H4 (cell line): ENCODE data around the gene CD4. TPM values are rescaled to one million over a fixed set of nuclear protein-coding genes. Genes with fewer than 3 reads are reported as not detected.
"Not testable (repeated sequence)": the region's sequence is repeated elsewhere in the genome, so short reads cannot be mapped to it uniquely, and the experiment has no call there.

ENCODE experiments used
- DNase-seq: peaks from one replicate; pipeline ENCODE4 v3.0.0-alpha.2; 2015; ENCODE audit warnings: low spot score
- total RNA-seq: library from RNA; depleted of rRNA; stranded (reverse); fragments of >200 nt; shearing (Covaris generic); gene quantifications from 2 replicates; pipeline ENCODE4 v1.2.3, GENCODE V29; 2014; rRNA removed

CD4 gene
- total RNA-seq, 1 experiment from 2014 or later, result 0.12 TPM

DNA sequence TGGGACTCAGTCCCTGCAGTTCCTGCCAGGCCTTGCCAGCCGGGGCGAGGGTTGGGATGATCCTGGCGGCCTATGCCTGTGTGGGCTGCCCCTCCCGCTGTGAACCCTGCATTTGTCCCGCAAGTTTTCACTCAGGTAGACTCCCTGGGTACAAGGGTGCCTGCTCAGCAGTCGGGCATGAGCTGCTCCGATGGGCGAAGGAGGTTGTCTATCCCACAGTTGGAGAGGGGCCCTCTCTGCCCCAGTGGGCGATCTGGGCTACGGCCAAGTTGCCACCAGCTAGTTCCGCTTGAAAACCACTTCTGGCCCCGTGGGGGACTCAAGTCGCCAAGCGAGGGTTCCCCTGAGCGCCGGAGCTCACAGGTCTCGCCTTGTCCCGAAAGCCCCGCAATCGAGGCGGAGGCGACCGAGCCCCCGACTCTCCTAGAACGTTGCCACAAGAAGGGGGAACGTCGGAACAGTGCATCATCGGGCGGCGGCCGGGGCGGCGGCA, 77.6 kb downstream of the CD4 start:
- no peak for DNase-seq

DNA sequence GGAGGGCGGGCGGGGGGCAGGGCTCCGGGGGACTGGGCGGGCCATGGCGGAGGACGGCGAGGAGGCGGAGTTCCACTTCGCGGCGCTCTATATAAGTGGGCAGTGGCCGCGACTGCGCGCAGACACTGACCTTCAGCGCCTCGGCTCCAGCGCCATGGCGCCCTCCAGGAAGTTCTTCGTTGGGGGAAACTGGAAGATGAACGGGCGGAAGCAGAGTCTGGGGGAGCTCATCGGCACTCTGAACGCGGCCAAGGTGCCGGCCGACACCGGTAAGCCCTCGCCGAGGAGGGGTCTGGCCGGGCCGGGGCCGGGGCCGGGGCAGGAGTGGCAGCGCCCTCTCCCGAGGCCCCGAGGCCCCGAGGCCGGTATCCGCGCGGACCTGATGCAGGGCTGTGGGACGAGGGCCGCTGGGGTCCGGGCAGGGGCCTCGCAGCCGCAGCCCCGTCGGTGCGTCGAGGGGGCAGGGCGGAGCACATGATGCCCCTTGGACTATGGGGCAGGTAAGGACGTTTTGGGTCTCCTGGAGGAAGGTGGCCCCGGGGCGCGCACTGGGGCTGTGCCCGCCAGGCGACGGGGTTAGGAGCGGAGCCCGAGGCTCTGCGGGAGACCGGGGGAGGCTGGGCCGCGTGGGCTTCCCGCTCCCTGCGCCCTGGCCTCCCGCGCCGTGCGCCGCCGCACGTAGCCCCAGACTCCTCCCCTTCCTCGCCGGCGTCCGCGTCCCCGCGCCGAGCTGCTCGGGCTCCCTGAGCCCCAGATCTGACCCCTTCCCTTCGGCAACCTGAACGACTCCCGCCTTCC, 78.3 kb downstream of the CD4 start, which contains the start of gene TPI1:
Gene TPI1 (plus strand): TSS at position 119 of the 798 bp plus-strand sequence. CDS start 36 bp downstream, at position 155.
- DNase-seq, result peak; percentile 66

DNA sequence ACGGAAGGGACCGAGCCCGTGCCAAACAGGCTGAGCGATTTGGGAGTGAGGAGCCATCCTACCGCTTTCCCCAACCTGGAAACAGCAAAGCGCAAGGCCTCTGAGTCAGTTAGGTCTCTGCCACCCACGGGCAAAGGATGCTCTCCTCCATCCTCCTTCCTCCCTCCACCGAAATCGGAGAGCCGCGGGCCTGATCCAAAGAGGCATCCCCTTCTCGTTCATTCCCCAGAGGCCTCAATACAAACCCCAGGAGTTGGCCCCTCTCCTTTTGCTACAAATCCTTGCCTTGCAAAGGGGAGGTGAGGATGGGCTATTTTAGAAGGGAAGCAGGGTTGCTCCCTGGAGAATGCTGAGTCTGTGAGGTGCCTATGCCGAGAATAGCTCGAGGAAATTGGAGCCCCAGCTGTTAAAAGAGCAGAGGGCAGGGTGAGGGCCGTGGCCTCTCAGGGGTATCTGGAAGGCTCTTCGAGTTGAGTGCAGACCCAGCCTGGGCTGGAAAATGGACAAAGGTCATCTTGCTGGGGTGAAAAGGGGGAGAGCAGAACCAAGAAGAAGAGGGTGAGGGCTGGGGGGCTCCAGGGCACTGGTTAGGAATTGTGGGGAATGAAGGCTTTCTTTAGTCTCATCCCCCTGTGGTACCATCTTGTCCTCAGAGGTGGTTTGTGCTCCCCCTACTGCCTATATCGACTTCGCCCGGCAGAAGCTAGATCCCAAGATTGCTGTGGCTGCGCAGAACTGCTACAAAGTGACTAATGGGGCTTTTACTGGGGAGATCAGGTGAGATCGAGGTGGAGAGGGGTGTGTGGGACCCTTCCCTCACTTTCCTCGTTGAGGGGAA, 79.1 kb downstream of the CD4 start:
- DNase-seq, result no peak

DNA sequence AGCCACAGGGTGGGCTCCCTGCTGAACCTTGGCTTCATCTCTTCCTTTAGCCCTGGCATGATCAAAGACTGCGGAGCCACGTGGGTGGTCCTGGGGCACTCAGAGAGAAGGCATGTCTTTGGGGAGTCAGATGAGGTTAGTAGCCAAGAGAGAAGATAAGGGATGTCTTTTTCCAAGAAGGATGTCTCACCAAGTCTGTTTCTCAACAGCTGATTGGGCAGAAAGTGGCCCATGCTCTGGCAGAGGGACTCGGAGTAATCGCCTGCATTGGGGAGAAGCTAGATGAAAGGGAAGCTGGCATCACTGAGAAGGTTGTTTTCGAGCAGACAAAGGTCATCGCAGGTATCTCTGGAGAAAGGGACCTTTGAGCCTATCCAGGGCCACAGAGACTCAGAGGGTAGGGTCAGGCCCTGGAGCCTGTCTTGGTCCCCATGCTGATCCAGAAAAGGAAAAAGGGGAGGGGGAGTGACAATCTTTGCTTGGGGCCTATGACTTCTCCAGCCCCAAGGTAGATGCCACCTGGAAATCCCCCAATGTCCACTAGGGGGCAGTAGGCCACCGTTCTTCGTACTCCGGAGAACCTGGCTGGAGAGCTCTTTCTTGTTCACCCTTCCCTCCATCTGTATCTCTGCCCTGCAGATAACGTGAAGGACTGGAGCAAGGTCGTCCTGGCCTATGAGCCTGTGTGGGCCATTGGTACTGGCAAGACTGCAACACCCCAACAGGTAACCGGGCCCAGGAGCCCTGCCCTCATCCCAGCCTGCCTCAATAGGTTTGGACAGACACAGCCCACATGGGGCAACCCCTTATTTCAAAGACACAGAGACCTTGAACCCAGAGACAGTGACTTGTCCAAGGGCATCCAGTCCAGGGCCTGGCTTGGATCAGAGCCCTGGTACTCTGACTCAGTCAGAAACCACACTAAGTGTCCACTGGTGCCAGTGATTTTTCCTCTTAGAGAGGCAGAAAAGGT, 80.0 kb downstream of the CD4 start:
- peak; percentile 73 for DNase-seq

DNA sequence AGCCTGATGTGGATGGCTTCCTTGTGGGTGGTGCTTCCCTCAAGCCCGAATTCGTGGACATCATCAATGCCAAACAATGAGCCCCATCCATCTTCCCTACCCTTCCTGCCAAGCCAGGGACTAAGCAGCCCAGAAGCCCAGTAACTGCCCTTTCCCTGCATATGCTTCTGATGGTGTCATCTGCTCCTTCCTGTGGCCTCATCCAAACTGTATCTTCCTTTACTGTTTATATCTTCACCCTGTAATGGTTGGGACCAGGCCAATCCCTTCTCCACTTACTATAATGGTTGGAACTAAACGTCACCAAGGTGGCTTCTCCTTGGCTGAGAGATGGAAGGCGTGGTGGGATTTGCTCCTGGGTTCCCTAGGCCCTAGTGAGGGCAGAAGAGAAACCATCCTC, 81.0 kb downstream of the CD4 start:
- DNase-seq, result not testable (repeated sequence)

Other genes with a start within 250 kb of the CD4 start
- gene IFFO1, start 233.5 kb upstream of the CD4 start, total RNA-seq, result 2.1 and 5.4 TPM in 2 replicates
- 64.3 and 90.3 TPM in 2 replicates for gene NOP2, start 221.2 kb upstream of the CD4 start, total RNA-seq
- gene CHD4, start 182.1 kb upstream of the CD4 start, total RNA-seq, result 242 and 246 TPM in 2 replicates
- gene LPAR5, start 153.6 kb upstream of the CD4 start, total RNA-seq, result 0.04 TPM in 1 of 2 replicates, not detected in the other
- not detected in 2 replicates for gene ACRBP, start 142.1 kb upstream of the CD4 start, total RNA-seq
- 57.8 and 65.7 TPM in 2 replicates for gene ING4, start 126.4 kb upstream of the CD4 start, total RNA-seq
- gene ZNF384, start 100.2 kb upstream of the CD4 start, total RNA-seq, result 21.2 and 23.6 TPM in 2 replicates
- not detected in 2 replicates for gene PIANP, start 88.7 kb upstream of the CD4 start, total RNA-seq
- gene COPS7A, start 65.5 kb upstream of the CD4 start, total RNA-seq, result 93.8 and 93.9 TPM in 2 replicates
- 314 and 332 TPM in 2 replicates for gene MLF2, start 36.4 kb upstream of the CD4 start, total RNA-seq
- 122 and 133 TPM in 2 replicates for gene PTMS, start 23.2 kb upstream of the CD4 start, total RNA-seq
- gene LAG3, start 17.0 kb upstream of the CD4 start, total RNA-seq, result 0.06 TPM in 1 of 2 replicates, not detected in the other
- 8.5 and 13.8 TPM in 2 replicates for gene GPR162, start 32.3 kb downstream of the CD4 start, total RNA-seq
- gene P3H3, start 38.9 kb downstream of the CD4 start, total RNA-seq, result 29.5 and 35.2 TPM in 2 replicates
- 0.12 and 1.0 TPM in 2 replicates for gene GNB3, start 51.4 kb downstream of the CD4 start, total RNA-seq
- gene CDCA3, start 61.8 kb downstream of the CD4 start, total RNA-seq, result 75.3 and 101 TPM in 2 replicates
- gene USP5, start 62.6 kb downstream of the CD4 start, total RNA-seq, result 86.2 and 91.4 TPM in 2 replicates
- gene TPI1, start 78.0 kb downstream of the CD4 start, total RNA-seq, result 2,242 and 2,549 TPM in 2 replicates
- gene SPSB2, start 83.8 kb downstream of the CD4 start, total RNA-seq, result 10.8 TPM in 2 replicates
- gene LRRC23, start 115.3 kb downstream of the CD4 start, total RNA-seq, result 4.1 and 12.2 TPM in 2 replicates
- 10.6 and 11.2 TPM in 2 replicates for gene ENO2, start 125.1 kb downstream of the CD4 start, total RNA-seq
- gene ATN1, start 138.4 kb downstream of the CD4 start, total RNA-seq, result 6.0 and 14.2 TPM in 2 replicates
- not detected in 2 replicates for gene RNU7-1, start 154.3 kb downstream of the CD4 start, total RNA-seq
- 219 and 260 TPM in 2 replicates for gene C12orf57, start 154.5 kb downstream of the CD4 start, total RNA-seq
- not detected in 2 replicates for gene PTPN6, start 161.8 kb downstream of the CD4 start, total RNA-seq
- 486 and 563 TPM in 2 replicates for gene PHB2, start 181.1 kb downstream of the CD4 start, total RNA-seq
- gene EMG1, start 181.4 kb downstream of the CD4 start, total RNA-seq, result 99.6 and 119 TPM in 2 replicates
- gene LPCAT3, start 228.9 kb downstream of the CD4 start, total RNA-seq, result 85.6 and 97.8 TPM in 2 replicates